Body of pancreas (tissue), 4 donors: ENCODE results near the gene SRSF4. TPM values are rescaled to one million over a fixed set of nuclear protein-coding genes. Genes with fewer than 3 reads are reported as not detected.
A peak's percentile ranks its signal among the peaks of the same experiment; 100 is the strongest.

Source experiments
- ATAC-seq: fragments of 150-250 bp; one replicate; pipeline ENCODE4 v1.9.1; 2016
- DNase-seq, 4 donors: peaks; one replicate each; pipeline ENCODE4 v3.0.0-alpha.2; 2019
- H3K27ac ChIP-seq, 4 donors: fragments of 200-600 bp; sonication (generic); 1 replicate in 3 of 4; 2 replicates in 1 of 4; pipeline versions ENCODE4 v1.5.1 to v1.6.1; 2016 to 2019; ENCODE audit warnings: mild to moderate bottlenecking in 1 of 4, mixed read lengths in 1 of 4, moderate library complexity in 1 of 4
- H3K27me3 ChIP-seq, 2 donors: fragments of 200-600 bp; sonication (generic); one replicate each; pipeline ENCODE4 v1.6.0; 2016; ENCODE audit warnings: mild to moderate bottlenecking in 1 of 2
- H3K36me3 ChIP-seq, 2 donors: fragments of 200-600 bp; sonication (generic); replicated peaks in 1 of 2; 2 replicates each; pipeline ENCODE4 v1.5.1; 2016; ENCODE audit warnings: low read depth in 2 of 2; ENCODE audit not compliant: insufficient read depth in 1 of 2
- H3K4me1 ChIP-seq: fragments of 200-600 bp; sonication (generic); one replicate; pipeline ENCODE4 v1.6.0; 2016
- H3K4me3 ChIP-seq, 2 donors: fragments of 200-600 bp; sonication (generic); 1 replicate in 1 of 2; 2 replicates in 1 of 2; pipeline ENCODE4 v1.5.1; 2016 to 2019
- H3K9me3 ChIP-seq, 3 donors: fragments of 200-600 bp; sonication (generic); 1 replicate in 2 of 3; 2 replicates in 1 of 3; pipeline ENCODE4 v1.5.1; 2016
- CTCF ChIP-seq, 7 experiments: fragments of 450-650 bp in 4 of 7; fragments of 200-600 bp in 3 of 7; sonication (generic) in 3 of 7; IDR thresholded peaks; one replicate each; pipeline ENCODE4 v1.5.1; 2016 to 2019; ENCODE audit warnings: antibody characterized with exemption in 7 of 7
- POLR2A ChIP-seq, 3 donors: fragments of 450-650 bp; IDR thresholded peaks; one replicate each; pipeline ENCODE4 v1.6.1; 2016; ENCODE audit warnings: antibody characterized with exemption in 3 of 3, mild to moderate bottlenecking in 2 of 3
- WGBS, 2 donors: methylation state at CpG; one replicate each; pipeline ENCODE4 v1.1.5; 2017; 5-methylcytosine and 5-hydroxymethylcytosine counted together
- intact Hi-C: fragments of 100-400 bp; cut with DNase I; formaldehyde crosslinking; loops from one replicate; pipeline ENCODE4 v1.15.1; 2023
- total RNA-seq, 2 donors: library from RNA; depleted of rRNA; stranded (reverse); fragments of >200 nt; gene quantifications; one replicate each; pipeline ENCODE4 v1.1.0, GENCODE V29; 2016

The SRSF4 gene
- total RNA-seq, 2 donors from 2014 or later: 50.3 to 58.3 TPM

- DNase-seq (no peak), ATAC-seq (no peak)
- no peaks in the 10 kb centered on the region for H3K36me3 ChIP-seq
- intact Hi-C loops: no loop called here
- peaks cover 35% of the 10 kb centered on the region for H3K4me1 ChIP-seq
- H3K4me3 ChIP-seq: no peak overlapping the region
- 89 to 91% methylated on average over 6 of the region's 6 CpGs for whole genome bisulfite sequencing, 2 donors
- peaks cover 0 to 24% of the 10 kb centered on the region in 2 donors for H3K27me3 ChIP-seq
- H3K27ac ChIP-seq: no peak overlapping the region
- no peaks in the 10 kb centered on the region for H3K9me3 ChIP-seq
- no peak for TF ChIP-seq CTCF (IDR thresholded peaks at IDR 0.05)
- no peak for TF ChIP-seq POLR2A (IDR thresholded peaks at IDR 0.05)
These were observed 55.9 kb downstream of the SRSF4 start for GRCh38 chr1:29125788-29126187.

GRCh38 chr1:29125237-29125641 lies 56.5 kb downstream of the SRSF4 start:
- intact Hi-C loops: no loop called here
- DNase-seq (no peak), ATAC-seq (no peak)
- no peaks in the 10 kb centered on the region for H3K9me3 ChIP-seq
- peak overlapping the region in 3 of 4 donors; percentile 10 to 49 (median 11) for H3K27ac ChIP-seq
- H3K36me3 ChIP-seq: no peaks in the 10 kb centered on the region
- H3K4me3 ChIP-seq: no peak overlapping the region
- peaks cover 35% of the 10 kb centered on the region for H3K4me1 ChIP-seq
- H3K27me3 ChIP-seq: peaks cover 0 to 24% of the 10 kb centered on the region in 2 donors
- TF ChIP-seq CTCF (IDR thresholded peaks at IDR 0.05): no peak
- TF ChIP-seq POLR2A (IDR thresholded peaks at IDR 0.05): no peak
- WGBS, 2 donors: 70 to 79% methylated on average over 14 of the region's 14 CpGs

- Histone ChIP-seq H3K27ac (peak overlapping the region in 3 of 4 donors; percentile 10 to 49 (median 11)), H3K4me3 (peak overlapping the region in 1 of 2 donors; percentile 17), H3K9me3 (no peaks in the 10 kb centered on the region), H3K27me3 (peaks cover 0 to 24% of the 10 kb centered on the region in 2 donors), H3K36me3 (no peaks in the 10 kb centered on the region), H3K4me1 (peaks cover 35% of the 10 kb centered on the region)
- ATAC-seq (peak; percentile 58), DNase-seq (peak; percentile 43 to 61 (median 54))
- intact Hi-C loops: no loop called here
- TF ChIP-seq CTCF (IDR thresholded peaks at IDR 0.05): peak; percentile 36 to 64 (median 58)
- peak in 2 of 3 donors; percentile 25 to 29 for TF ChIP-seq POLR2A (IDR thresholded peaks at IDR 0.05)
- WGBS, 2 donors: 5 to 21% methylated on average over 34 to 76 of the region's 85 CpGs
These were observed 57.1 kb downstream of the SRSF4 start for GRCh38 chr1:29124366-29125236.

GRCh38 chr1:29123887-29124365 lies 57.8 kb downstream of the SRSF4 start, which contains the start of gene TMEM200B:
TSS of gene TMEM200B (minus strand) at chr1:29123903. CDS start at chr1:29121828, 2,075 bp downstream.
- 0% methylated on average over 5 to 33 of the region's 46 CpGs for WGBS, 2 donors
- H3K27ac ChIP-seq: peak within 1 kb of the TSS in 3 of 4 donors; percentile 39 to 59 (median 43)
- ATAC-seq (no peak), DNase-seq (peak in 1 of 4 donors; percentile 20)
- no peaks in the 10 kb centered on the region for H3K9me3 ChIP-seq
- H3K4me3 ChIP-seq: peak within 1 kb of the TSS in 1 of 2 donors; percentile 17
- no peaks in the 10 kb centered on the region for H3K36me3 ChIP-seq
- TF ChIP-seq CTCF (IDR thresholded peaks at IDR 0.05): no peak
- TF ChIP-seq POLR2A (IDR thresholded peaks at IDR 0.05): no peak
- intact Hi-C loops: no loop called here
- H3K4me1 ChIP-seq: peaks cover 35% of the 10 kb centered on the region
- H3K27me3 ChIP-seq: peaks cover 0 to 24% of the 10 kb centered on the region in 2 donors
